Urothelium cell line (cell line): ENCODE data around the gene LSP1.
"Not testable (repeated sequence)": the region's sequence is repeated elsewhere in the genome, so short reads cannot be mapped to it uniquely, and the experiment has no call there.

Experiments
- DNase-seq: peaks from one replicate; pipeline ENCODE4 v3.0.0; 2011; ENCODE audit warnings: low spot score, mixed read lengths
- FAIRE-seq: peaks from 2 replicates; lab custom pipeline; 2011; peaks lifted over from hg19 to GRCh38; lab: Jason Lieb, UNC

The LSP1 gene

DNA sequence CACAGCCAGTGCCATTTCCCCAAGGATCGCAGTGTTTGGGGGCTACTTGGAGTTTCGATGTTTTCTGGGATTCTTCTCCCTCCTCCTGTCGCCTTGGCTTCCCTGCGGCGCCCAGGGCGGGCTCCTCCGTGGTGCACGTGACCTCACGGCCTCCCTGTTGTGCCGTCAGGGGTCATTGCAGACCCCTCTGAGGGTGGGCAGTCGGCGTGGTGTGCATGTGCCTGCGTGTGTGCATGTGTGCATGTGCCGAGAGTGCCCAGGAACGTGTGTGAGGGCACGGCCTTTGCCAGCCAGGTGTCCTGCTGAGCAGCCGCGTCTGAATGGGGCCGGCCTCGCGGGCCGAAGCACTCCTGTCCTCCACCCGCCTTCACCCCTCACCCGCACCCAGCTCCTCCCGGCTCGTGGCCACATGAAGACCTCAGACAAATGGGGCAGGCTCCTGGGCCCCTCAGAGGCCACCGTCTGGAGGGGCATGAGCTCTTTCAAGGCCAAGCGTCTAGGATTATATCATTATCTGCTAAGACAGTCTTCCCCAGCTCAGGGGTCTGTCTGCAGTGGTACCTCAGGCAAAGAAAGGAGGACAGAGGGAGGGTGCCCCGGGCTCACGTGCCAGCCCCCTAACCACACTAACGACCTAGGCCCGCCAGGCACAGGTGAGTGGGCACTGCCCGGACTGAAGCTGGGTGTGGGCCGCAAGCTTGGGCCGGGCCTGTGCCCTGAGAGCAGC lies 84.9 kb downstream of the LSP1 start:
- DNase-seq (no peak), FAIRE-seq (no peak)

DNA sequence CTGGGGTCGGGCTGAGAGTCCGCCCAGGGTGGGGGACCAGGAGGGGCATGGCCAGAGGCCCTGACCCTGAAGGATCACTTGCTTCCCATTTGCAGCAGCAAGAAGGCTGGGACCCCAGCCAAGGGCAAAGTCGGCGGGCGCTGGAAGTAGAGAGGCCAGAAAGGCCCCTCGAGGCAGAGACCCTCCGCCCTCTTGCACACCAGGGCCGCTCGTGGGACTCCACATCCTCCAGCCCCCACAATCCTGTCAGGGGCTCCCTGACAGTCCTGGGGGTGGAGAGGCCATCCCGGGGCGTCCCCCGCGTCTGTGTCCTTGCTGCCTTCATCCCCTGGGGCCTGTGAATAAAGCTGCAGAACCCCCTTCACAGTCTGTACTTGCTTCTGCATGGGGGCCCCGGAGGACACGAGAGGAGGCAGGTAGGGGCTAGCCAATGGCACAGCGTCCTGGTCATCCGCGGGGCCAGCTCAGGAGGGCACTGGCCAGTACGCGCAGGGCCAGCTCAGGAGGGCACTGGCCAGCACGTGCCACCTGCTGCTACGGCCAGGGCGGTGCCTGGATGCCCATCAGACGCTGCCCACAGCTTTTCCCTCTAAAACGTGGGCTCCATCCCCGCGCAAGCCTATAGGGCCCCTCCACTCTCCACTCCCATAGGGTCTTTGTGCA lies 85.6 kb downstream of the LSP1 start:
- no peak for DNase-seq
- no peak for FAIRE-seq

- FAIRE-seq (no peak), DNase-seq (no peak)
These were observed 86.2 kb downstream of the LSP1 start for GRCh38 chr11:1939006-1939625.

GRCh38 chr11:1939788-1940187 lies 86.9 kb downstream of the LSP1 start:
- not testable (repeated sequence) for DNase-seq
- FAIRE-seq: peak; percentile 91
